Colonic mucosa (tissue), 4 donors: ENCODE data around the gene FASTKD2. TPM values are rescaled to one million over a fixed set of nuclear protein-coding genes. Genes with fewer than 3 reads are reported as not detected.

Experiments used
- DNase-seq: peaks from one replicate; pipeline ENCODE4 v3.0.0-alpha.2; 2020
- H3K27ac ChIP-seq: fragments of 200-600 bp; one replicate; pipeline ENCODE4 v1.8.0; 2021
- H3K27me3 ChIP-seq: fragments of 200-600 bp; one replicate; pipeline ENCODE4 v1.8.0; 2021
- H3K36me3 ChIP-seq: fragments of 200-600 bp; one replicate; pipeline ENCODE4 v1.8.0; 2021
- H3K4me1 ChIP-seq: fragments of 200-600 bp; one replicate; pipeline ENCODE4 v1.8.0; 2021; ENCODE audit warnings: mild to moderate bottlenecking
- H3K4me3 ChIP-seq: fragments of 200-600 bp; one replicate; pipeline ENCODE4 v1.8.0; 2021
- H3K9ac ChIP-seq, 2 donors: one replicate each; pipeline ENCODE4 v1.7.0; 2013; ENCODE audit warnings: control low read depth in 2 of 2, low read depth in 2 of 2, low read length in 2 of 2
- H3K9me3 ChIP-seq: fragments of 200-600 bp; one replicate; pipeline ENCODE4 v1.8.0; 2021
- CTCF ChIP-seq: fragments of 200-600 bp; IDR thresholded peaks from one replicate; pipeline ENCODE4 v1.8.0; 2022; ENCODE audit warnings: antibody characterized with exemption, mild to moderate bottlenecking
- intact Hi-C: fragments of 100-400 bp; cut with DNase I; formaldehyde crosslinking; loops from one replicate; pipeline ENCODE4 v1.14.1; 2022
- total RNA-seq, 2 donors: library from RNA; stranded (reverse); fragmentation: NEBNext Ultra II Directional in 1 of 2; extraction: Animal tissue kit (Norgen Biotek cat#: 25700) in 1 of 2; gene quantifications; one replicate each; pipeline ENCODE4 v1.2.1, GENCODE V29; 2021
- donor health status: healthy.
- donor health status: DM: no; HTN: no; CAD: no.
- donor health status: DM: no; HTN: no; CAD: no.

Gene FASTKD2
- total RNA-seq, 2 donors from 2014 or later, result 18.1 to 23.8 TPM

- H3K36me3 ChIP-seq, result no peaks in the 10 kb centered on the region
- H3K4me3 ChIP-seq, result no peak overlapping the region
- no peak for TF ChIP-seq CTCF
- intact Hi-C loops, result no loop called here
- no peaks in the 10 kb centered on the region for H3K4me1 ChIP-seq
- H3K27ac ChIP-seq, result no peak overlapping the region
- H3K9me3 ChIP-seq, result no peaks in the 10 kb centered on the region
- H3K9ac ChIP-seq, result no peak overlapping the region
- no peak for DNase-seq
- H3K27me3 ChIP-seq, result no peaks in the 10 kb centered on the region
Measured at GRCh38 chr2:206740800-206741199, 24.6 kb upstream of the FASTKD2 start.

DNA sequence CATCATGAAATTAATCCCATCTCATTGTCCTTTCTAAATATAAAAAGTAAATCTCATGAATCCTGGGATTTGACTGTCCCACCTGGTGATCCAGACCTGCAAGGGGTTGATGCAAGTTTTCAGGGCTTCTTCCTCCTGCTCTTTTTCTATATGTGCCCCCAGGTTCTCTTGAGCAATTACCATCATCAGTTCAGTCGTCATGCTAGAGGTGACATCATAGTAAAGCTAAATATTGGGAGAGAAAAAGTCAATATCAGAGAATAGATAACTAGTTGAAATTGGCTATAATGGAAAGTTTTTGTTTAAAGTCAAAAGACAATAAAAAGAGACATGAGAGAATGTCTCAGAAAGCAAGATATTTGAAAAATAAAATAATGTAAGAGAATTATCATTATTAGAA is 8.6 kb upstream of the FASTKD2 start:
- no peaks in the 10 kb centered on the region for H3K27me3 ChIP-seq
- no peak overlapping the region for H3K9ac ChIP-seq
- H3K4me3 ChIP-seq, result no peak overlapping the region
- no peak overlapping the region for H3K27ac ChIP-seq
- DNase-seq, result no peak
- no peaks in the 10 kb centered on the region for H3K9me3 ChIP-seq
- intact Hi-C loops, result no loop called here
- no peaks in the 10 kb centered on the region for H3K36me3 ChIP-seq
- H3K4me1 ChIP-seq, result no peaks in the 10 kb centered on the region
- TF ChIP-seq CTCF, result no peak

DNA sequence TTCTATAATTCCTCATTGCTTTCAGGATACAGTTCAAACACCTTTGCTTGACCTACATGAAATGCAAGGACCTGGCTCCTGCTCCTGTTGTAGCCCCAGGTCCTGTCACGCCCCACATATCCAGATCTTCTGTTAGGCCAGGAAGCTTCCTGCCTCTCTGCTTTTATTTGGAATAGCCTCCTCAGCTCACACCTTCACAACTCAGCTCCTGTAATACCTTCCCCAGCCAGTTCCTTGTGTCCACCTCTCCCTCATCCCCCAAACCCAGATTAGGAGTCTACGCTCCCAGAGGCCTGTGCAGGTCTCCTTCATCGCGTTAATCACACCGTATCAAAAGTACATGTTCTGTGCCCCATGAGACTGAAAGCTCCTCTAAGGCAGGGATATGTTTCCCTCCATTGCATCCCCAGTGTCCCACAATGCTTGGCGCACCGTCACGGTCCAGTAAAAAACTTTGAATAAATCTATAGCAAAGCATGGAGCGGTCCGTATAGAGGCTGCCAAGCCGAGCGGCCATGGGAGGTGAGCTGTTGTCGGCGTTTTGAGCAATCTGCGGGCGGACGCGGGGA is 649 bp upstream of the FASTKD2 start:
- Histone ChIP-seq H3K4me3 (peak overlapping the region; percentile 70), H3K36me3 (no peaks in the 10 kb centered on the region), H3K4me1 (peaks cover 4% of the 10 kb centered on the region), H3K27me3 (no peaks in the 10 kb centered on the region), H3K27ac (peak overlapping the region; percentile 54), H3K9ac (peak overlapping the region; percentile 72 to 88), H3K9me3 (no peaks in the 10 kb centered on the region)
- peak; percentile 17 for DNase-seq
- intact Hi-C loops, result no loop called here
- TF ChIP-seq CTCF, result no peak

GRCh38 chr2:206766057-206766930 is 888 bp downstream of the FASTKD2 start:
- Histone ChIP-seq H3K9me3 (no peaks in the 10 kb centered on the region), H3K4me1 (peaks cover 4% of the 10 kb centered on the region)

DNA sequence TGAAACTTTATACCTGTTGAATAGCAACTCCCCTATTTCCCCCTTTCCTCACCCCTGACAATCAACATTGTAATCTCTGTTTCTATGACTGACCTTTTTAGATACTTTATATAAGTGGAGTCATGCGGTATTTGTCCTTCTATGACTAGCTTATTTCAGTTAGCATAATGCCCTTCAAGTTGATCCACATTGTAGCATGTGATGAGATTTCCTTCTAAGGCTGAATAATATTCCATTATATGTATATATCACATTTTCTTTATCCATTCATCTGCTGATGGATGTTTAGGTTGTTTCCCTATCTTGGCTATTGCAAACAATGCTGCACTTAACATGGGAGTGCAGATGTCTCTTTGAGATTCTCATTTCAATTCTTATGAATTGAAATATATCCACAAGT is 9.5 kb downstream of the FASTKD2 start:
- H3K27ac ChIP-seq, result no peak overlapping the region
- no peak for TF ChIP-seq CTCF
- H3K4me1 ChIP-seq, result no peaks in the 10 kb centered on the region
- no peaks in the 10 kb centered on the region for H3K9me3 ChIP-seq
- peaks cover 4% of the 10 kb centered on the region for H3K36me3 ChIP-seq
- H3K4me3 ChIP-seq, result no peak overlapping the region
- no peak for DNase-seq
- H3K27me3 ChIP-seq, result no peaks in the 10 kb centered on the region
- intact Hi-C loops, result no loop called here
- no peak overlapping the region for H3K9ac ChIP-seq

More at GRCh38 chr2:206766057-206766930, 888 bp downstream of the FASTKD2 start:
- intact Hi-C loops, result no loop called here
- Histone ChIP-seq H3K27me3 (no peaks in the 10 kb centered on the region), H3K4me3 (peak overlapping the region; percentile 70), H3K9ac (peak overlapping the region; percentile 82 to 88), H3K27ac (peak overlapping the region; percentile 54), H3K36me3 (peaks cover 4% of the 10 kb centered on the region)
- no peak for TF ChIP-seq CTCF
- DNase-seq, result no peak
